Esophagus squamous epithelium (tissue), 4 donors: ENCODE results near the gene PARD3.

ENCODE experiments used
- POLR2A ChIP-seq, 4 donors: fragments of 450-650 bp; IDR thresholded peaks; one replicate each; pipeline ENCODE4 v1.6.1; 2017; ENCODE audit warnings: antibody characterized with exemption in 4 of 4, mild to moderate bottlenecking in 4 of 4, moderate library complexity in 3 of 4
- TF ChIP-seq, protein P1 (sequence below), 6 experiments: fragments of 450-650 bp in 4 of 6; fragments of 200-600 bp in 2 of 6; sonication (generic) in 2 of 6; IDR thresholded peaks; one replicate each; pipeline ENCODE4 v1.5.1; 2016 to 2019; ENCODE audit warnings: antibody characterized with exemption in 6 of 6, mild to moderate bottlenecking in 4 of 6, moderate library complexity in 4 of 6

- TF ChIP-seq, protein P1, sequence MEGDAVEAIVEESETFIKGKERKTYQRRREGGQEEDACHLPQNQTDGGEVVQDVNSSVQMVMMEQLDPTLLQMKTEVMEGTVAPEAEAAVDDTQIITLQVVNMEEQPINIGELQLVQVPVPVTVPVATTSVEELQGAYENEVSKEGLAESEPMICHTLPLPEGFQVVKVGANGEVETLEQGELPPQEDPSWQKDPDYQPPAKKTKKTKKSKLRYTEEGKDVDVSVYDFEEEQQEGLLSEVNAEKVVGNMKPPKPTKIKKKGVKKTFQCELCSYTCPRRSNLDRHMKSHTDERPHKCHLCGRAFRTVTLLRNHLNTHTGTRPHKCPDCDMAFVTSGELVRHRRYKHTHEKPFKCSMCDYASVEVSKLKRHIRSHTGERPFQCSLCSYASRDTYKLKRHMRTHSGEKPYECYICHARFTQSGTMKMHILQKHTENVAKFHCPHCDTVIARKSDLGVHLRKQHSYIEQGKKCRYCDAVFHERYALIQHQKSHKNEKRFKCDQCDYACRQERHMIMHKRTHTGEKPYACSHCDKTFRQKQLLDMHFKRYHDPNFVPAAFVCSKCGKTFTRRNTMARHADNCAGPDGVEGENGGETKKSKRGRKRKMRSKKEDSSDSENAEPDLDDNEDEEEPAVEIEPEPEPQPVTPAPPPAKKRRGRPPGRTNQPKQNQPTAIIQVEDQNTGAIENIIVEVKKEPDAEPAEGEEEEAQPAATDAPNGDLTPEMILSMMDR (IDR thresholded peaks at IDR 0.05), result no peak
- TF ChIP-seq POLR2A (IDR thresholded peaks at IDR 0.05), result no peak
Observed at GRCh38 chr10:34781711-34782110, 33.4 kb downstream of the PARD3 start.
